Measurements from ENCODE around the gene C19orf12.
"Not testable (repeated sequence)": the region's sequence is repeated elsewhere in the genome, so short reads cannot be mapped to it uniquely, and the experiment has no call there.

C19orf12 gene

DNA sequence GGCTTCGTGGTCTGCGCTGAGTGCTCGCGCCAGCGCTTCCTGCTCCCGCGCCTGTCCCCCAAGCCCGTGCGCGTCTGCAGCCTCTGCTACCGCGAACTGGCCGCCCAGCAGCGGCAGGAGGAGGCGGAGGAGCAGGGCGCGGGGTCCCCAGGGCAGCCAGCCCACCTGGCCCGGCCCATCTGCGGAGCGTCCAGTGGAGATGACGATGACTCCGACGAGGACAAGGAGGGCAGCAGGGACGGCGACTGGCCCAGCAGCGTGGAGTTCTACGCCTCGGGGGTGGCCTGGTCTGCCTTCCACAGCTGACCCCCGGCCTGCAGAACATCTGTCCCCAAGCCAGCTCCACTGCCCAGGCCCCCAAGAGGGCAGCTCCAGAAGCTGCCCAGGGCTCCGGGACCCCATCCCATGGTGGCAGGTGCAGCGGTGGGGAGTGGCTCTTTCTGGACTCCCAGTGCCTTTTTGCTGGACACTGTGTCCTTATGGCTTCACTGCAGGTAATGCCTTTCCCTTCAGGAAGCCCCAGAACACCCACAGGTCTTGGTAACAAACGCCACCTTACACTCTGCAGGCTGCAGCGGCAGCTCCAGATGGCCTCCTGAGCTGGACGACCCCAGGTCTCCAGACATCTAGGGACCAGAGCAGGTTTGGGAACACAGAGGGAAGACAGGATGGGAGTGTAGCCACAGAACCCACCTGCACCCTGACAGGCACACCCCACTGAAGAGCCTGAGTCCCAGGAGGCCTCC, 40.5 kb downstream of the C19orf12 start:
- DNase-seq: no peak

DNA sequence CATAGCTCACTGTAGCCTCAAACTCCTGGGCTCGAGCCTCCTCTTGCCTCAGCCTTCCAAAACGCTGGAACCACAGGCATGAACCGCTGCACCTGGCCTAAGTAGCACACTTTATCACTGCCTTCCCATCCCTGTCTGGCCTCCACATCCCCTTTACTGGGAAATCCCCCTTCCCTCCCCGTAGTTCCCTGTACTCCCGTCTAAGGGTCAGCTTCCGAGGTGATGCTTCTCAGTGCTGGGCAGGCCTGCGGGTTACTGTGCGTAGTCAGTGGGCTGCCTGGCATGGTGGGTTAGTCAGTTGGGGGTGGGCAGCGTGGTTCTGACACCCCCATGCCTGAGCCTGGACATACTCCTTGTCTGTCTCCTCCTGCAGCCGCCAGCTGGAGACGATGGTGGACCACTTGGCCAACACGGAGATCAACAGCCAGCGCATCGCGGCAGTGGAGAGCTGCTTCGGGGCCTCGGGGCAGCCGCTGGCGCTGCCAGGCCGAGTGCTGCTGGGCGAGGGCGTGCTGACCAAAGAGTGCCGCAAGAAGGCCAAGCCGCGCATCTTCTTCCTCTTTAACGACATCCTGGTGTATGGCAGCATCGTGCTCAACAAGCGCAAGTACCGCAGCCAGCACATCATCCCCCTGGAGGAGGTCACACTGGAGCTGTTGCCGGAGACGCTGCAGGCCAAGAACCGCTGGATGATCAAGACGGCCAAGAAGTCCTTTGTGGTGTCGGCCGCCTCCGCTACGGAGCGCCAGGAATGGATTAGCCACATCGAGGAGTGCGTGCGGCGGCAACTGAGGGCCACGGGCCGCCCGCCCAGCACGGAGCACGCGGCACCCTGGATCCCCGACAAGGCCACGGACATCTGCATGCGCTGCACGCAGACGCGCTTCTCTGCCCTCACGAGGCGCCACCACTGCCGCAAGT, 41.4 kb downstream of the C19orf12 start:
- DNase-seq: no peak

DNA sequence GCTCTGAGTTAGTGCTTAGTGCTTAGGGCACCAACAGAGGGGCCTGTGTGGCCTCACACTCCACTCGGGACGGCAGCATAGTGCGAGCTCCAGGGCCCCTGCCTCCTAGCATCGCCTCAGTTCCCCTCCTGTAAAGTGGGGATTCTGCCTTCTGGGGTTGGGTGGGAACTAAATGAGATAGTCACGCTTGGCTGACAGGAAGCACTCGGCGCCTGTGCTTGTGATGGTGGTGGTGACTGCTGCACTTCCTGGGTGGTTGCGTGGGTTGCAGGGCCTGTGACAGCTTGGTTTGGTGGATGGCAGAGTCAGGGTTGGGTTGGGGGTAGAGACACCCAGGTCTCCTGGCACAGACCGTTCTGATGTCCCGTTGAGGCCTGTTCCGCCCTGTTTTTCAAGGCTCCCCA, 42.1 kb downstream of the C19orf12 start:
- DNase-seq: peak; percentile 91

DNA sequence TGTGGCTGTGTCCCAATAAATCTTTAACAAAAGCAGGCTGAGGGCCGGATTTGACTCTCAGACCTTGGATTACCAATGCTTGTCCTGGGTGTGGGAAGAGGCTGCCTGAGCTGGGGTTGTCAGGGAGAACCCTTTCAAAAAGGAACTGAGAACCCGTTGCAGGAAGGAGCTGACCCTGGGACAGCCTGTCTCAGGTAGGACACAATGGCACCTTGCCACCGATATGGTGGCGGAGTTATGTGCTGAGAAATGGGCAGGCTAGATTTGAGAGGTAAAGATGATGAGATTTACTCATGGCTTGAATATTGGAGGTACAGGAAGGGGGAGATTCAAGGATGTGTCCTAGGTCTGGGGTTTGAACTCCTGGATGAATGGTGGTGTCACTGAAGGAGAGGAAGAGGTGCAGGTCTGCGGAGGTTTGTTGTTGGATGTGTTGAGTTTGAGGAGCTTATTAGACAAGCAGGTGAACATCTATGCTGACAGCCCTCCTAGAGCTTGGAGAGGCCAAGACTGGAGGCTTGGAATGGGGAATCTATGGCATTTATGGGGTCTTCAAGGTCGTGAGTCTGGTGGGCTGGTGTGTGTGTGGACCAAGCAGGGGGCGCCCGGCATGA, 42.6 kb downstream of the C19orf12 start:
- no peak for DNase-seq

DNA sequence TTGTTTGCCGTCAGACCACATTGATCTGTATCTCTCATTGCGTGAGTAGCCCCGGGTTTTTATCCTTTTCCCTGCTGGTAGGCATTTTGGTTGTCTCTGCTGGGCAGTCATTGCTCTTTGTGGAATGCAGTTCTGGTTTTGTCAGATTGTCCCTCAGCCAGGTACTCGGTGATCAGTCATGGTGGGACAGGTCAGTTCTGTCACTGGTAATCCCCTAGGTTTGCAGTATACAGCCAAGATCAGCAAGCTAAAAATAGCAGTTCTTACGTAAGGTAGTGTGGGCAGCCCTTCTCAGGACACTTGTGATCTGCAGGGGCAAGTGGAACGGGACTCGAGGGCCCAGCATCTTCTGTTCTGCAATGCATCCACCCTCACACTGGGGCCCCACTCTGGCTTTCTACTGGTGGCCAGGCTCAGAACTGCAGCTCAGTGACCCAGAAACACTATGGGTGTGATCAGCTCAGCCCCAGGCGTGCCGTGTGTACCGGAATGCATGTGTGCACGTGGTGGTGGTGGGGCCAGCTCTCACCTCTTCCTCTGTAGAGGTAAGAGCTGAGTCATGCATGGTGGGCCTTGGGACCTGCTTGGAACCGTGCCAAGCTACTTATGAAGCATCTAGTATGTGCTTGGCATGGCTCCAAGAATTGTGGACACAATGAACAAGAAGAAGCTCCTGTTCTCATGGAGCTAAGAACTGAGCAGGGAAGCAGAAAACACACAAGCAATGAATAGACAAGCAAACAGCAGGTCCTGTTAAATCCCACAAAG, 43.5 kb downstream of the C19orf12 start:
- DNase-seq: peak; percentile 97

DNA sequence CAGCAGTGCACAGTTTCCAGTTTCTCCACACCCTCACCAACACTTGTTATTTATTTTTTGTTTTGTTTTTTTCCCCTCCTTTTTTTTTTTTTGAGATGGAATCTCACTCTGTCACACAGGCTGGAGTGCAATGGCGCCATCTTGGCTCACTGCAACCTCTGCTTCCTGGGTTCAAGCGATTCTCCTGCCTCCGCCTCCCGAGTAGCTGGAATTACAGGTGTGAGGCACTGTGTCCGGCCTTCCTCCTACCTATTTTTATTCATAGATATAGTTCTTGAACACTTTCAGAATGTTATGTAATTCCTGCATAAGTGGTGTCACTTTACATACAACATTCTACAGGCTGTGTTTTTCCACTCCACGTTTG, 44.1 kb downstream of the C19orf12 start:
- not testable (repeated sequence) for DNase-seq

DNA sequence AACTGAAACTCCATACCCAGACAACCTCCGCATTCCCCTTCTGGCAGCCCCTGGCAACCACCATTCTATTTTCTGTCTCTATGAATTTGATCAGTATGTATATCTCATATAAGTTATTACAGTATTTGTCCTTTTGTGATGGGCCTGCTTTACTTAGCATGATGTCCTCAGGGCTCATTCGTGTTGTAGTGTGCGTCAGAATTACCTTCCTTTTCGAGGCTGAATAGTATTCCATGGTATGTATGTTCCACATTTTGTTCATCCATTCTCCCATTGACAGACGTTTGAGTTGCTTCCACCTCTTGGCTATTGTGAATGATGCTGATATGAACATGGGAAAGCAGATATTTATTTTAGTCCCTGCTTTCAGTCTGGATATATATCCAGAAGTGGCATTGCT, 44.8 kb downstream of the C19orf12 start:
- DNase-seq: no peak

DNA sequence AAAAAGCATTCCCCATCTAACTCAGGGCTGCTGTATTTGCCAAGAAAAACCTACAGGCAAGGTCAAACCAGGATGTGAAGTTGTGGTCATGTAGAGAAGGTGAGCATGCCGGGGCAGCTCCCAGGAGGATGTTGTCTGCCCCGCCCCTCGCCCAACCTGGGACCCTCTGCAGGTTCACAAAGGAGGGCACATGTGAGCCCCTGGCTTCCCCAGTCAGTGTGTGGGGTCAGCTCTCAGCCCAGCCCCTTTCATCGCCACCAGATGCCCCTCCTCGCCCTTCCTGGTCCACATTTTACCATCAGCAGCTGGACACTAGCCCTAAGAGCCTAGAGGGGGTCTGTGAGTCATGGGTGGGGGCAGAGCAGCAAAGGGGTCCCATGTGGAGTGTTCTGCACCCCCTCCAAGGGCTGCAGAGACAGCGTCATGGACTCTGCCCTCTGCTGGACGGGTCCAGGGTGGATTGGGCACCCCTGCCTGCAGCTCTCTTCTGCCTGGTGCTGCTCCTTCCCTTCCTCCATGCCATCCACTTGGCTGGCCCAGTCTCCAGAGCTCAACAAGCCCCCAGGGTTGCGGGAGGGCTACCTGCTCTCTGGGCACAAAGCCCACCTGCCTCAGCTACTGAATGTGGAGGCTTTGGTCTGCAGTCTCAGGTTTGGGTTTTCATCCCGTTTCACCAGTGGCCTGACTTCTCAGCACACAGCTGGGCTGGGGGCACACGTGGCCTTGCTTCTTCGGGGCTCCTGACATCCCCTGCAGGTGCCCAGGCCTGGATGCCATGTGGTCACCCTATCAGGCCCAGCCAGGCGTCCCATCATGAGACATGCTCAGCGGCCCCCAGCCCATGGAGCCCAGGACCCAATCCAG, 46.1 kb downstream of the C19orf12 start:
- DNase-seq: no peak

DNA sequence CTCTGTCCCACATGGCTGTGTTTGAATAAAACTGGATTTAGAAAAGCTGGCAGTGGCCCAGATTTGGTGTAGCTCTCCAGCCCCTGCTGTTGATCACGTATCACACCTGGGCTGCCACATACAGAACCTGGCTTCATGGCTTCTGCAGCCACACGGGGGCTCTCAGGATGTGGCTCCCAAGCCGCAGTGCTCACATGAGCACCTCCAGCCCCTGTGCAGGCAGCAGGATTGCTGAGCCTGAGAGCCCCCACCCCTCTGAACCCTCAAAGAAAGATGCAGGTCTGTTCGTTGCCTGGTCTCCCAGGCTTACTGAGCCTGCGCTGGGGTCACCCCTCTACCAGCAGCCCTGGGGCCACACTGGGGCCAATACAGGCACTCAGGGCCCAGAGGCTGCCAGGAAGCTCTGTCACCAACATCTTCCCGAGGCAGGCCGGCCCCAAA, 47.1 kb downstream of the C19orf12 start:
- DNase-seq: peak; percentile 76

DNA sequence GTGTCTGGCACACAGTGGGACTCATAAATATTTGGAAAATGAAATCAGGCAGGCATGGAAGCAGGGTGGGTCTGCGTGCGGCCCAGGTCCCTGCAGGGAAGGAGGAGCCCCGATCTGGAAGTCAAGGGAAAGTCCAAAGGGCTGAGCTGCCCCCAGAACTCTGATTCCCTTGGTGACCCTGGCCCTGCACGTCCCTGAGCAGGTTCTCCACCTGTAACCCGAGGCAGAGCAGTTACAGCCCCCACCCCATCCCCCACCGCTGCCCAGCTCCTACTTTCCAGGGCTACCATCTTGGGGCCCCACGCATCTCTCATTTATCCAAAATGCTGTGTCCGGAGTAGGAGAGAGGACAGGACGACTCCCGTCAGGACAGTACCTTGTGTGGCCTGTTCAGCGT, 47.7 kb downstream of the C19orf12 start:
- DNase-seq: no peak

DNA sequence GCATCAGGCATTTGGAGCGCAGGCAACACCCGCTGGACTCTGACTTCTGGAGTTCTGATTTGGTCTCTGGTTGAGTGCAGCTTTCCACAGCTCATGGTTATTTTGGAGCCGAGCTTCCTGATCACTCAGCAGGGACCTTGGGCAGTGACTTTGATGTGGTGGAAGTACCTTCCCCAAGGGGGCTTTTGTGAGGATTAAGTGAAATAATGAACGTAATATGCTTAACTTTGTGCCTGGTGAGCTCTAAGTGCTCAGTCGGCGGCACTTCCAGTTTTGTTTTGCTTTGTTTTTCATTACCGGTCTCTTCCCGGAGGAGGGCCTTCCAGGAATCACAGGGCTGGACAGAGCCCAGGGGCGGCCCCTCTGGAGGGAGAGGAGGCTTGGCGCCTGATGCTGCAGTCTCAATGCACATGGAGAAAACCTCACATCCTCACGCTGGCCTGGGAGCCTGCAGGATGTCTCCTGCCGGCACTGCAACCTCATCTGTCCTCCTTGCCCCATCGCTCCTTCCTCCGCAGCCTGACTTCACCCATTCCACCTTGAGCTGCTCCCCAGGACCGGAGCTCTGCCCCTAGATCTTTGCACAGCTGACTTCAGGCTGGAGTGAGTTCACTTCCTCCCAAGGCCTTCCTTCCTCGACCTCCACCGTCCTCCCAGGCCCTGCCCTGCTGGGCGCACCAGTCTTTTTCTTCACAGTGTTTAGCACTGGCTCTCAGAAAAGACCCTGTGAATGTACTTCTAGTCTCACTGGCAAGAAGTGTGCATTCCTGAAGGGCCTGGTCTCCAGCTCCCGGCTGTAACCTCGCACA, 48.3 kb downstream of the C19orf12 start:
- DNase-seq: peak; percentile 62

DNA sequence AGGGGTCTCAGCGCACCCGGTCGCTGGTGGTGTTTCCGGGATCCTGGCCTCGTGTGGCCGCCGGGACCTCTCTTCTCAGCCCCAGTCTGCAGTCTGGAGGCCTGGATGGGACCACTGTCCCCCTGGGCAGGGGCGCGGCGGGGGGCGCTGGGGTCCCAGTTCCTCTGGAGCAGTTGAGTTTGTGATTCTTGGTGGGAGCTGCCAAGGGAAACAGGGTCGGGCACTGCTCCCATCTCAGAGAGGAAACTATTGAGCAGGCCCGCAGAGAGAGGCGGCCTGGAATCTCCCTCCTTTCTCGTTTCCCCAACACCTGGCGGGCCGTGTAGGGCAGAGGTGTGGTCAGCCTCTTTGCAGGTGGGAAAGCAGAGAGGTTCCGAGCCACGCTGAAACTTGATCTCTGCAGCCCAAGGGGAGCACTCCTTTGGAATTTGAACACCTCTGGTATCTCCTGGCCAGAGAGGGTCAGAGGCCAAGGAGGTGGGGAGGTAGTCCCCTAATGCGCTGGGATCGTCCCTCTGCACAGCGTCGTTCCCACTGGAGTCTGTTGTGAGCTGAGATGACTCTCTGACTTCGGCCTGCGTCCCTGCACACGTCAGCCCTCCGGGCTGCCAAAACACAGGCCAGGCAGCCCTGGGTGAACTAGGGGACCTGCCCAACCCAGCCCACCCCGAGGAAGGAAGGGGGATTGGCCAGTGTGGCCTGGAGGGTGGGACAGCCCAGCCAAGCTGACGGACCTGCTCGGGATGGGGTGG, 49.1 kb downstream of the C19orf12 start:
- no peak for DNase-seq

DNA sequence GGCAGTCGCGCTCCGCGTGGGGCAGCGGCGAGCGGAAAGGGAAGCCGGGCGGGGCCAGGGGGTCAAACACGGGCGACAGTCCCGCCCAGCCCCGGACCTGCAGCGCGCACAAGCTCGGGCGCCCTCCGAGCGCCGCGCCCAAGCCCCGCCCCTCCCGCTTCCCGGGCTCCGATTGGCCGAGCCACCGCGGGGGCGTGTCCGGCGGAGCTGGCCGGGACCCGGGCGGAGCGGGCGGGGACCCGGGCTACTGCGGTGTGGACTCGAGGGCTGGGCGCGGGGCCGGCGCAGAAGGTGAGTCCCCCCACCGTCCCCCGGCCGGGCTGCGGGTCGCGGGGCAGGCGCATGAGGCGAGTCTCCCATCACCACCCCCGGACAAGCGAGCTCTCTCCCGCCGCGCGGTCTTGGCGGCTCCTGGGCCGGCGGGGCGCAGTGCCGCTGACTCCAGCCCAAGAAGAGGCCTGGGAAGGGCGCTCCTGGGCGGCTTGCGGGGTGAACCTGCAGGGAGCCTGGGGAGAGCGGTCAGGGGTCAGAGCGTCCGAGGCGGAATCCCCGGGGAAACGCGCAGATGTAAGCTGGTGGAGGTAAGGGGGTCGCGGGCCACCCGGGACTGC, 49.7 kb downstream of the C19orf12 start, which contains the start of gene PLEKHF1:
PLEKHF1 (plus strand) TSS at position 247 of the 611 bp plus-strand sequence. CDS start 8,379 bp downstream, outside the sequence.
- peak; percentile 94 for DNase-seq

DNA sequence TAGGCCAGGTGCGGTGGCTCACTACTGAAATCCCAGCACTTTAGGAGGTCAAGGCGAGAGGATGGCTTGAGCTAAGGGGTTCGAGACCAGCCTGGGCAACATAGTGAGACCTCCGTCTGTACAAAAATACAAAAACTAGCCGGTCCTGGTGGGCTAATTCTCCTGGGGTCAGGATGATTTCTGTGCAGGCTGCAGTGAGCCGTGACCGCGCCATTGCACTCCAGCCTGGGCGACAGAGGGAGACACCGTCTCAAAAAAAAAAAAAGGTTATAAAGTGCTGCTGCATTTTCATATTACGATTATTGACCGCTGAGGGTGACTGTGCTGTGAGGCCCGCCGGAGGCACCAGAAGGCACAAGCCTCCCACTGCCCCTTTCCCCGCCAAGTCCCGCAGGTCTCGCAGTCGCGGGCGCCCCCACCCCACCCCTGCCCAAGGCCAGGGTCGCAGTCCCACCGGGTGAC, 50.3 kb downstream of the C19orf12 start:
- no peak for DNase-seq

DNA sequence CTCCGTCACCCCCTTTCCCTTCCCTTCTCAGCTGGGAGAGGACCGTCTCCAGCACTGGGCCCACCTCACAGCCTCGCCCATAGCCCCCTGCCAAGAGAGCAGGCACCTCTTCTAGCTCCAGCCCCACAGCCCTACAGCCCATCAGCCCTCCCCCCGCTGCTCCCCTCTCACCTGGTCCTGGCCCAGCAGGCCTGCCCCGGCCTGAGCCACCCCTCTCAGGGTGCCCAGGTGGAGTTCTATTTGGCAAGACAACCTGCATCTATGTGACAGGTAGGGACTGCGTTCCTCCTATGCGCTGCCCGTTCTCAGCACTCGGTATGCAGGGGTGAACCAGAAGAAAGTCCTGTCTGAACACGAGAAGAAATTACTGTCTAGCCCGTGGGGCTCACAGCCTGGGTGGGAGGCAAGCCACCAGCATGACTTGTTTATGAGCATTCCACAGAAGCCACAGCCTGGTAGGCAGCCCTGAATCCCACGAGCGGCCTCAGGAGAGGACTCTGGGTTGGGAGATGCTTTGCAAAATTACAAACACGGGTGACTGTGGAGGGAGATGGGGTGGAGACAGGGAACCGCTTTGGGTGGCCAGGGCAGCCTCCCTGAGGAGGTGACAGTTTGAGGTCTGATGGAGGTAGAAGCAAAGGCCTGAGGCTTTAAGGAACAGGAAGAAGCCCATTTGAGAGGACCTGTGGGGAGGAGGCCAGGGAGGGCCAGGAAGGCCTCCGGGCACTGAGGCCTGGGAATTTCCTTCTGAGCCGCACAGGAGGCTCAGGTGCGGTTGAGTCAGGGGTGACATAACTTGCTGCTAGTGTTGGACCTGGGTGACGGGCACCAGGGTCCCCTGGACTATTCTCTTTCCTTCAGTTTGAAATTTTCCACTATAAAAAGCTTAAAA, 51.0 kb downstream of the C19orf12 start:
- no peak for DNase-seq

DNA sequence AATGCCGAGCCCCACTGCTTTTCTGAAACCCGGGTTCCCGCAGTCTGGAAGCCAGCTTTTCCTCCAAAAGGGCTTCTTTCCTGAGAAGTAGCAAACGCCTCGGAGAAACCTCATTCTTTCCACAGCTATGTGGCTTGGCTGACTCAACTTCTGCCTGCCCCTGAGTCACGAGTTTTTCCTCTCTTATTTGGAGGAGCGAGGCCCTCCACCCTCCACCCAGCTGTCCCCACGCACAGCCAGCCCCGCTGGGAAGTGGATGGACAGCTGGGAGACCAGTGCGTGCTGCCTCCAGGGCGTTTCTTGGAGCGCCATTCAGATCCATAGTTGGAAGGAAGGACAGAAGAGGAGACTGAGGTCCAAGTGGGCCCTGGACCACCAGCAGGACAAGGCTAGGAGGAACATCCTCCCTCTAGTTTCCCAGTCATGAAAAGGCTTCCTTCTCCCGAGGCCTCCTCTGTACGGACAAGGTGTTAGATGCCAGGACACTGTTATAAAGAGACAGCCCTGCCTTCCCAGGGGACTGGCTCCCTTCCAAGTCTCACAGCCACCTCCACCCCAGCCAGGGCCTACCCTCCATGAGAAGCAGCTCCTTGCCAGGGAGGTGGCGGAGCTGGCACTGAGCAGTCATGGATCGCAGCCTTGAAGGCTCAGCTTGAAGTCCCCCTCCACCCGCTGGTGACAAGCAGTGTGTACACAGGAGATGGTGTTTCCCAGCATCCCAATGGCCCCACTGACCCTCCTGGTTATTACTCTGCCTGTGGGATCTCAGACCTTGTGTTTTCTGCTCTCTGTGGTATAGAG, 52.3 kb downstream of the C19orf12 start:
- peak; percentile 70 for DNase-seq

DNA sequence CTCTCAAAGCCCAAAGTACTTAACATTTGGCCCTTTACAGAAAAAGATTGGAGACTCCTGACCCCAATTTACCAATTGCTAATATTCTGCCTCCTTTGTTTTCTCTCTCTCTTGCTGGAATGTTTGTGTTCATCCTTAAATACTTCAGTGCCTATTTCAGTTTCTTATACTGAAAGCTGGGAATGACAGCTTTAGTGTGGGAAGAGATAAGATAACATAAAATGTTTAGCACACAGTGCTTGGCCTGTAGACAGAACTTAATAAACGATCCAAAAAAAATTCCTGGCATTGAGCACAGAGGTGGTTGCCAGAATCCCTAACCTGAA, 52.8 kb downstream of the C19orf12 start:
- no peak for DNase-seq

DNA sequence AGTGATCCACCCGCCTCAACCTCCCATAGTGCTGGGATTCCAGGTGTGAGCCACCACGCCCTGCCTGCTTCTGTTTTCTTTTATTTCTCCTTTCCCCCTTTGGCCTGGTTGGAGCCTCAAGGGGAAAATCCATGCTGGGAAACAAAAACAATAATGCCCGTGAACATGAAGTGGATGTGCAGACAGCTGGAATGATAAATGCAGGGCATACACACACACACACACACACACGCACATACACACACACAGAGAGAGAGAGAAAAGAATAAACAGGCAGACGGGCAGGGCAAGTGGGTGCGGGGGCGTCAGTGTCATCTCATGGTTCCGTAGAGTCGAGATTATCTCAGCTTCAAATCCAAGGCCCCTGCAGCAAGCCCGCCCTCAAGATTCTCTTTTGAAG, 54.2 kb downstream of the C19orf12 start:
- no peak for DNase-seq

Data from activated CD4-positive, alpha-beta T cell treated with anti-CD3 and anti-CD28 coated beads, Interleukin-10, Interleukin-2, amounts not matched to agents 100 ng/mL and 50 ng/mL, durations not matched to agents 16 hours and 8 hours (primary cell).